Stomach (tissue), 9 donors: ENCODE measurements around the gene ECE1. TPM values are rescaled to one million over a fixed set of nuclear protein-coding genes. Genes with fewer than 3 reads are reported as not detected.

Experiments used
- DNase-seq, 2 donors: peaks; one replicate each; pipeline versions ENCODE4 v3.0.0 to v3.0.0-alpha.2; 2013 to 2019
- H3K27ac ChIP-seq, 5 donors: fragments of 200-600 bp in 4 of 5; sonication (generic) in 4 of 5; one replicate each; pipeline ENCODE4 v1.5.1; 2013 to 2019; ENCODE audit warnings: mild to moderate bottlenecking in 1 of 5, moderate library complexity in 1 of 5
- H3K27me3 ChIP-seq, 3 donors: fragments of 200-600 bp; sonication (generic); one replicate each; pipeline ENCODE4 v1.5.1; 2017 to 2019; ENCODE audit warnings: mixed run types in 1 of 3
- H3K36me3 ChIP-seq, 4 donors: fragments of 200-600 bp; sonication (generic); 1 replicate in 3 of 4; 2 replicates in 1 of 4; pipeline ENCODE4 v1.5.1; 2016 to 2019
- H3K4me1 ChIP-seq, 4 donors: fragments of 200-600 bp; sonication (generic); one replicate each; pipeline ENCODE4 v1.5.1; 2016 to 2019
- H3K4me3 ChIP-seq, 4 donors: fragments of 200-600 bp; sonication (generic) in 3 of 4; one replicate each; pipeline ENCODE4 v1.5.1; 2016 to 2019; ENCODE audit warnings: mild to moderate bottlenecking in 1 of 4
- H3K9me3 ChIP-seq, 4 donors: fragments of 200-600 bp; sonication (generic); one replicate each; pipeline ENCODE4 v1.5.1; 2016 to 2019
- EP300 ChIP-seq: sonication (generic); formaldehyde crosslinking; IDR thresholded peaks from one replicate; pipeline ENCODE4 v1.6.1; 2017; ENCODE audit warnings: antibody characterized with exemption
- POLR2A ChIP-seq, 4 donors: fragments of 450-650 bp; IDR thresholded peaks; one replicate each; pipeline ENCODE4 v1.6.1; 2016; ENCODE audit warnings: antibody characterized with exemption in 4 of 4, control low read depth in 2 of 4, mild to moderate bottlenecking in 1 of 4, moderate library complexity in 1 of 4
- POLR2AphosphoS5 ChIP-seq, 3 donors: sonication (generic); formaldehyde crosslinking; IDR thresholded peaks; one replicate each; pipeline ENCODE4 v1.6.1; 2016; ENCODE audit warnings: antibody characterized with exemption in 3 of 3
- WGBS, 5 donors: extraction: QIAGEN DNeasy Blood & Tissue Kit in 3 of 5; methylation state at CpG; one replicate each; pipeline versions ENCODE4 v1.1.5 to v1.1.7; 2013 to 2018; 5-methylcytosine and 5-hydroxymethylcytosine counted together
- intact Hi-C: fragments of 100-400 bp; cut with DNase I; formaldehyde crosslinking; loops from one replicate; pipeline ENCODE4 v1.15.1; 2023; ENCODE audit warnings: low total_unique reads
- polyA plus RNA-seq, 3 donors: library from polyadenylated mRNA; stranded (reverse); fragments of 200-250 nt; gene quantifications; one replicate each; pipeline ENCODE4 v1.2.3, GENCODE V29; 2013
- total RNA-seq, 5 donors: library from RNA; depleted of rRNA; stranded (reverse); fragments of >200 nt; gene quantifications; one replicate each; pipeline versions ENCODE4 v1.1.0 to v1.2.3, GENCODE V29; 2014 to 2016
- TF ChIP-seq, protein P1 (sequence below), 7 experiments: fragments of 450-650 bp in 4 of 7; fragments of 200-600 bp in 3 of 7; sonication (generic) in 3 of 7; IDR thresholded peaks; one replicate each; pipeline ENCODE4 v1.5.1; 2016 to 2019; ENCODE audit warnings: antibody characterized with exemption in 7 of 7, control low read depth in 2 of 7, mild to moderate bottlenecking in 1 of 7
- donor health status: healthy with polysubstance abuse.
- donor health status: Bipolar disorder and iron deficiency.
- donor health status: healthy.

Gene ECE1
- total and polyA plus RNA-seq, 8 donors: 17.6 to 574 (median 42.6) TPM

DNA sequence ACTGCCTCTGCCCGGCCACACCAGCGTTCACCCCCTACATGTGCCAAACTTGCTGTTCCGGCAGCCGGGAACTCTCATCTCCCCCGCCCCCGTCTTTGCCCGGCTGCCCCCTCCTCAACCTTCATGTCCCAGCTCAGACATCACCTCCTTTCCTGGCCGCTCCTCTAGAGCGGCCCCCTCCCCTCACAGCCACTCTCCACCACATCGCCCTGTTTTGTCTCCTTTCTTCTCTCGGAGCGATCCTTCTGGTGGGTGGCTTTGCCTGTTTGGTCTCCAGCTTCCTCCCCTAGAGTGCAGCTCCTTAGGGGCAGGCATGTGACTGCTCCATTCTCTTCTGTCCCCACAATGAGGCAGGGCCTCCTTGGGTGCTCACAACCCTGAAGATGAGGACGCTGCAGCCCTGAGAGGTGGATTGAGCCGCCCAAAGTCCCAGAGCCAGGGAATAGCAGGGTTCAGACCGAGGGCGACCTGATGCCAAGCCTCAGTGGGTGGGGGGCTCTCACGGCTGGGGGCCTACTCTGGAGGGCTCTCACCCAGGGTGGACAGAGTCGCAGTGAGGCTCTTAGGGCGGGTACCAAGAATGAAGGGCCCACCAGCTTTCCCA, 44.9 kb upstream of the ECE1 start:
- H3K4me1 ChIP-seq: peaks cover 93 to 100% (median 97%) of the 10 kb centered on the region in 4 donors
- H3K9me3 ChIP-seq: no peaks in the 10 kb centered on the region
- no peak for TF ChIP-seq EP300
- TF ChIP-seq POLR2AphosphoS5 (IDR thresholded peaks at IDR 0.05): no peak
- no peak for TF ChIP-seq POLR2A (IDR thresholded peaks at IDR 0.05)
- TF ChIP-seq, protein P1, sequence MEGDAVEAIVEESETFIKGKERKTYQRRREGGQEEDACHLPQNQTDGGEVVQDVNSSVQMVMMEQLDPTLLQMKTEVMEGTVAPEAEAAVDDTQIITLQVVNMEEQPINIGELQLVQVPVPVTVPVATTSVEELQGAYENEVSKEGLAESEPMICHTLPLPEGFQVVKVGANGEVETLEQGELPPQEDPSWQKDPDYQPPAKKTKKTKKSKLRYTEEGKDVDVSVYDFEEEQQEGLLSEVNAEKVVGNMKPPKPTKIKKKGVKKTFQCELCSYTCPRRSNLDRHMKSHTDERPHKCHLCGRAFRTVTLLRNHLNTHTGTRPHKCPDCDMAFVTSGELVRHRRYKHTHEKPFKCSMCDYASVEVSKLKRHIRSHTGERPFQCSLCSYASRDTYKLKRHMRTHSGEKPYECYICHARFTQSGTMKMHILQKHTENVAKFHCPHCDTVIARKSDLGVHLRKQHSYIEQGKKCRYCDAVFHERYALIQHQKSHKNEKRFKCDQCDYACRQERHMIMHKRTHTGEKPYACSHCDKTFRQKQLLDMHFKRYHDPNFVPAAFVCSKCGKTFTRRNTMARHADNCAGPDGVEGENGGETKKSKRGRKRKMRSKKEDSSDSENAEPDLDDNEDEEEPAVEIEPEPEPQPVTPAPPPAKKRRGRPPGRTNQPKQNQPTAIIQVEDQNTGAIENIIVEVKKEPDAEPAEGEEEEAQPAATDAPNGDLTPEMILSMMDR (IDR thresholded peaks at IDR 0.05): peak in 1 of 7 experiments; percentile 3
- no peaks in the 10 kb centered on the region for H3K36me3 ChIP-seq
- DNase-seq: no peak
- WGBS, 5 donors: 49 to 62% (median 57%) methylated on average over 14 to 19 of the region's 19 CpGs
- H3K27me3 ChIP-seq: no peaks in the 10 kb centered on the region
- intact Hi-C loops: no loop called here
- H3K27ac ChIP-seq: peak overlapping the region; percentile 53 to 94 (median 89)
- peak overlapping the region; percentile 18 to 31 (median 24) for H3K4me3 ChIP-seq

DNA sequence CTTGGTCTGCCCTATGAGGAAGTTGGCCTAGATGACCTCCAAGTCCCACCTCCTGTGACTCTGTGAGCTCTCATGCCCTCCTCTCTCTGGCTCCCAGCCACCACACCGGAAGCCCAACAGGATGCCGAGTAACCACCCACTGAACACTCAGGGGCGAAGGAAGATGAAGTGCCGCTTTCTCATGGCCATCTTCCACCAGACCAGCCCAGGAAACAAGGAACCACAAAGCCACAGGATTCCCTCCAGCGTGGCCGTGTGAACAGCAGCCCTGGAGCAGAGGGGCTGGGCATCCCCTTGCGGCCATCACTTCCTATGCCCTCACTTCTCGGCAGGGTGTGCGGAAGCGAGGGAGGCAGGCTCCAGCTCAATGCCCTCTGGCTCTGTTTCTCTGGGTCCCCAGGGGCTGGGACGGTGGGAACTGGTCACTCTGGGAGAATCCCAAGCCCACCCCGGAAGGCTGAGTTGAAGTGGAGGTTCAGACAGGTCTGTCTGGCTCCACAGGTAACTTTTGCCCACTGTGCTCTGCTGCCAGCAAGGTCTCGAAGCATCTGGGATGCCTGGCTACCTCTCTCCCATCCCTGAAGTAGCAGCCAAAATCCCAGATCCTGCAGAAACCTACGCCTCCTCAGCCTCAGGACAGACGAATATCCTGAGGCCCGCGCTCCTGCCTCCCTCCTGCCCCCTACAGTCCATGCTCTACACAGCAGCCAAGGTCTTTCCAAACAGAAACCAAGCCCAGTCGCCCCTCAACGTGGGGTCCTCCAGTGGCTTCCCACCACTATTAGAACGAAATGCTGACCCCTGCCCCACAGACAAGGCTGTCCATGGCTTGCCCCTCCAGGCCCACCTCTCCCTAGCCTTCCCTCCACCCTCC, 44.2 kb upstream of the ECE1 start:
- H3K4me1 ChIP-seq: peaks cover 91 to 99% (median 95%) of the 10 kb centered on the region in 4 donors
- H3K4me3 ChIP-seq: peak overlapping the region; percentile 18 to 31 (median 24)
- H3K36me3 ChIP-seq: no peaks in the 10 kb centered on the region
- intact Hi-C loops: no loop called here
- WGBS, 5 donors: 17 to 27% (median 21%) methylated on average over 18 to 20 of the region's 20 CpGs
- TF ChIP-seq POLR2A (IDR thresholded peaks at IDR 0.05) (no peak), POLR2AphosphoS5 (IDR thresholded peaks at IDR 0.05) (peak in 2 of 3 donors; percentile 30 to 71), EP300 (no peak)
- TF ChIP-seq, protein P1 (IDR thresholded peaks at IDR 0.05): peak in 5 of 7 experiments; percentile 62 to 82 (median 77)
- peak; percentile 76 to 82 for DNase-seq
- H3K27me3 ChIP-seq: no peaks in the 10 kb centered on the region
- H3K9me3 ChIP-seq: no peaks in the 10 kb centered on the region
- peak overlapping the region; percentile 53 to 94 (median 89) for H3K27ac ChIP-seq

DNA sequence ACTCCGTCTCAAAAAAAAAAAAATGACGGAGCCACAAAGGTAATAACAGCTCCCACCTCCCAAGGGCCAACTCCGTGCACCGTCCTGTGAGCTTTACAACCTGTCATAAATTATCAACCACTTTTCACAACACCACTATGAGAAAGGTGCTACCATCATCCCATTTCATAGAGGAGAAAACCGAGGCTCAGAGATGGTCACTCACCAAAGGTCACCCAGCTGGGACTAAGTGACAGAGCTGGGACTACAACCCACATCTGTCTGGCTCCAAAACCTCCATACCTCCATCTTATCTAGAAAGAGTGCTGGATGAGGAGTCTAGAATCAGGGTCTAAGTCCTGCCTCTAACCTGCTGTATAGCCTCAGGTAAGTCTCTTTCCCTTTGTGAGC, 43.6 kb upstream of the ECE1 start:
- peaks cover 90 to 99% (median 95%) of the 10 kb centered on the region in 4 donors for H3K4me1 ChIP-seq
- no peaks in the 10 kb centered on the region for H3K36me3 ChIP-seq
- 90 to 96% (median 93%) methylated on average over 5 of the region's 5 CpGs for WGBS, 5 donors
- no peaks in the 10 kb centered on the region for H3K27me3 ChIP-seq
- H3K27ac ChIP-seq: peak overlapping the region; percentile 53 to 94 (median 89)
- no peaks in the 10 kb centered on the region for H3K9me3 ChIP-seq
- intact Hi-C loops: no loop called here
- DNase-seq: no peak
- TF ChIP-seq POLR2AphosphoS5 (IDR thresholded peaks at IDR 0.05): no peak
- TF ChIP-seq POLR2A (IDR thresholded peaks at IDR 0.05): no peak
- H3K4me3 ChIP-seq: no peak overlapping the region

DNA sequence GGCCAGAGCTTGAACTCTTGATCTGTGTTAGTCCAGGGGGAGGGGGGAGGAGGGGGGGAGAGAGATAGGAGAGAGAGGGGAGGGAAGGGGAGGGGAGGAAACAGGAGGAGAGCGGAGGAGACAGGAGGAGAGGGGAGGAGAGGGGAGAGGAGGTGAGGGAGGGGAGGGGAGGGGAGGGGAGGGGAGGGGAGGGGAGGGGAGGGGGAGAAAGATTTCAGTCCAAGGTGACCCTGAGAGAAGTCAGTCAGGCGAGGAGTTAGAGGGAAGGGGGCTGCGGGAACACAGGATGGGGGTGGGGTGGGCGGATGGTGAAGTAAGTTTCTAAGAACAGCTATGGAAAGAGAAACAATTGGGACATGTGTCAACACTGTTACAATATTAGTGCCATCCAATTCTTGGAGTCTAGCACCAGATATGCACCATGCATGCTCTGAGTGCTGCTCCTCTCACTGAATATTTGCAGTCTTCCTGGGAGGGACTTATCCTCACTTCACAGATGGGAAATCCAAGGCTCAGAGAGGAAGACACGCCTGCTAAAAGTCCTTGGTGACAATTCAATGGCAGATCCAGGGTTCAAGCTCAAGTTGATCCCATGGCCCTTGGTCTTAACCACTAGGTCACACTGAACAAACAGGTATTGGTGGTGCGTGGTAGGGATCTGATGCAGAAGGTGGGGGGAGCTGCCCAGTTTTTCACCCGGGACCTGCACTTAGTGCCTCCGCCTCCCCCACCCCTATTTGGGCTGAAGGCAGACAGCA, 42.5 kb upstream of the ECE1 start:
- peak in 1 of 2 donors; percentile 40 for DNase-seq
- intact Hi-C loops: no loop called here
- no peak overlapping the region for H3K4me3 ChIP-seq
- no peaks in the 10 kb centered on the region for H3K27me3 ChIP-seq
- H3K36me3 ChIP-seq: no peaks in the 10 kb centered on the region
- 63 to 72% (median 67%) methylated on average over 7 to 8 of the region's 8 CpGs for WGBS, 5 donors
- H3K9me3 ChIP-seq: no peaks in the 10 kb centered on the region
- H3K27ac ChIP-seq: peak overlapping the region in 4 of 5 donors; percentile 87 to 94 (median 91)
- TF ChIP-seq, protein P1 (IDR thresholded peaks at IDR 0.05): no peak
- TF ChIP-seq POLR2AphosphoS5 (IDR thresholded peaks at IDR 0.05) (no peak), EP300 (no peak), POLR2A (IDR thresholded peaks at IDR 0.05) (no peak)
- H3K4me1 ChIP-seq: peaks cover 83 to 99% (median 91%) of the 10 kb centered on the region in 4 donors
